Tibial artery (tissue), 4 donors: ENCODE measurements around the gene SAMD4B.

Source experiments
- DNase-seq, 2 donors: peaks; one replicate each; pipeline ENCODE4 v3.0.0-alpha.2; 2019
- H3K27ac ChIP-seq, 2 donors: fragments of 200-600 bp; sonication (generic) in 1 of 2; 1 replicate in 1 of 2; 2 replicates in 1 of 2; pipeline ENCODE4 v1.5.1; 2018 to 2019; ENCODE audit warnings: mild to moderate bottlenecking in 1 of 2
- H3K27me3 ChIP-seq, 2 donors: fragments of 200-600 bp; sonication (generic) in 1 of 2; one replicate each; pipeline versions ENCODE4 v1.5.1 to v1.6.0; 2016 to 2019
- H3K36me3 ChIP-seq, 3 donors: fragments of 200-600 bp; sonication (generic) in 2 of 3; one replicate each; pipeline ENCODE4 v1.5.1; 2016 to 2019; ENCODE audit warnings: mild to moderate bottlenecking in 2 of 3
- H3K4me1 ChIP-seq, 4 donors: fragments of 200-600 bp; sonication (generic) in 2 of 4; 1 replicate in 3 of 4; 2 replicates in 1 of 4; pipeline ENCODE4 v1.5.1; 2016 to 2019
- H3K4me3 ChIP-seq, 2 donors: fragments of 200-600 bp; sonication (generic) in 1 of 2; 1 replicate in 1 of 2; 2 replicates in 1 of 2; pipeline ENCODE4 v1.5.1; 2018 to 2019; ENCODE audit warnings: mild to moderate bottlenecking in 2 of 2
- H3K9me3 ChIP-seq, 3 donors: fragments of 200-600 bp; sonication (generic) in 1 of 3; one replicate each; pipeline ENCODE4 v1.5.1; 2016 to 2019
- intact Hi-C: fragments of 100-400 bp; cut with DNase I; formaldehyde crosslinking; loops from one replicate; pipeline ENCODE4 v1.15.0; 2023; ENCODE audit warnings: low total_unique reads
- TF ChIP-seq, protein P1 (sequence below), 2 experiments: fragments of 200-600 bp in 1 of 2; fragments of 450-650 bp in 1 of 2; IDR thresholded peaks; one replicate each; pipeline ENCODE4 v1.5.1; 2017 to 2019; ENCODE audit warnings: antibody characterized with exemption in 2 of 2, mild to moderate bottlenecking in 1 of 2, moderate library complexity in 1 of 2

The SAMD4B gene

GRCh38 chr19:39398297-39398864 is 56.2 kb downstream of the SAMD4B start:
- H3K27me3 ChIP-seq, result no peaks in the 10 kb centered on the region
- H3K27ac ChIP-seq, result peak overlapping the region; percentile 99 to 100
- peak overlapping the region in 1 of 2 donors; percentile 5 for H3K4me3 ChIP-seq
- peak; percentile 86 to 90 for DNase-seq
- H3K4me1 ChIP-seq, result peaks cover 6 to 40% (median 32%) of the 10 kb centered on the region in 4 donors
- intact Hi-C loops, result no loop called here
- no peaks in the 10 kb centered on the region for H3K9me3 ChIP-seq
- peaks cover 0 to 46% (median 36%) of the 10 kb centered on the region in 3 donors for H3K36me3 ChIP-seq
- TF ChIP-seq, protein P1, sequence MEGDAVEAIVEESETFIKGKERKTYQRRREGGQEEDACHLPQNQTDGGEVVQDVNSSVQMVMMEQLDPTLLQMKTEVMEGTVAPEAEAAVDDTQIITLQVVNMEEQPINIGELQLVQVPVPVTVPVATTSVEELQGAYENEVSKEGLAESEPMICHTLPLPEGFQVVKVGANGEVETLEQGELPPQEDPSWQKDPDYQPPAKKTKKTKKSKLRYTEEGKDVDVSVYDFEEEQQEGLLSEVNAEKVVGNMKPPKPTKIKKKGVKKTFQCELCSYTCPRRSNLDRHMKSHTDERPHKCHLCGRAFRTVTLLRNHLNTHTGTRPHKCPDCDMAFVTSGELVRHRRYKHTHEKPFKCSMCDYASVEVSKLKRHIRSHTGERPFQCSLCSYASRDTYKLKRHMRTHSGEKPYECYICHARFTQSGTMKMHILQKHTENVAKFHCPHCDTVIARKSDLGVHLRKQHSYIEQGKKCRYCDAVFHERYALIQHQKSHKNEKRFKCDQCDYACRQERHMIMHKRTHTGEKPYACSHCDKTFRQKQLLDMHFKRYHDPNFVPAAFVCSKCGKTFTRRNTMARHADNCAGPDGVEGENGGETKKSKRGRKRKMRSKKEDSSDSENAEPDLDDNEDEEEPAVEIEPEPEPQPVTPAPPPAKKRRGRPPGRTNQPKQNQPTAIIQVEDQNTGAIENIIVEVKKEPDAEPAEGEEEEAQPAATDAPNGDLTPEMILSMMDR (IDR thresholded peaks at IDR 0.05), result no peak

DNA sequence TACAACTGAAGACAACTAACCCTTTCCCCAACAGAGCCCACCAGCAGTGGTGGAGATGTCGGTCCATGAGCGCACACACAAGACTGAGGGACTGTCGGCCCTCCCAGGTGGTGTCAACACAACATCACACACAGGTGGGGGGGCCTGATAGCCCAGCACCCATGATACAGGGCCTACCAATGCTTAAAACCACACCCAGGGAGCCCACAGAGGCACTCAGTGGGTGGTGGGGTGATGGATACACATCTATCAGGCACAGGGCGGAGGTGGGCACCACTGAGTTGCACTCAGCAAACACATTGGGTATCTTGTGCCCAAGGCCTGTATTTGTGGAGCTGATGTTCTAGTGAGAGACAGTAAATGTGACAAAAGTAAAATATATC is 57.4 kb downstream of the SAMD4B start:
- Histone ChIP-seq H3K4me1 (peaks cover 6 to 47% (median 37%) of the 10 kb centered on the region in 4 donors), H3K4me3 (no peak overlapping the region), H3K36me3 (peaks cover 0 to 34% (median 23%) of the 10 kb centered on the region in 3 donors), H3K27me3 (no peaks in the 10 kb centered on the region), H3K27ac (peak overlapping the region; percentile 99 to 100), H3K9me3 (no peaks in the 10 kb centered on the region)
- TF ChIP-seq, protein P1 (IDR thresholded peaks at IDR 0.05), result no peak
- intact Hi-C loops, result no loop called here
- DNase-seq, result no peak

DNA sequence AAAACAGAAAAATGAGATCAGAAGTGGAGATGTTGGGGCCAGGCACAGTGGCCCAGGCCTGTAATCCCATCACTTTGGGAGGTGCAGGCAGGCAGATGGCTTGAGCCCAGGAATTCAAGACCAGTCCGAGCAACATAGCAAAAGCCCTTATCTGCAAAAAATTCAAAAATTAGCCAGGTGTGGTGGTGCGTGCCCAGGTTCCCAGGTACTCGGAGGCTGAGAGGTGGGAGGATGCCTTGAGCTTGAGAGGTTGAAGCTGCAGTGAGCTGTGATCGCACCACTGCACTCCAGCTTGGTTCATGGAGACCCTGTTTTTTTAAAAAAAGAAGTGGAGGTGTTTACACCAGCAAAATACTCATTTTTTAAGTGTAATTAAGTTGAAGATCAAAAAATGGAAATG is 57.8 kb downstream of the SAMD4B start:
- Histone ChIP-seq H3K36me3 (peaks cover 0 to 30% (median 19%) of the 10 kb centered on the region in 3 donors), H3K9me3 (no peaks in the 10 kb centered on the region), H3K4me3 (no peak overlapping the region), H3K4me1 (peaks cover 6 to 51% (median 38%) of the 10 kb centered on the region in 4 donors), H3K27ac (peak overlapping the region; percentile 99 to 100), H3K27me3 (no peaks in the 10 kb centered on the region)
- TF ChIP-seq, protein P1 (IDR thresholded peaks at IDR 0.05), result no peak
- intact Hi-C loops, result no loop called here
- no peak for DNase-seq

DNA sequence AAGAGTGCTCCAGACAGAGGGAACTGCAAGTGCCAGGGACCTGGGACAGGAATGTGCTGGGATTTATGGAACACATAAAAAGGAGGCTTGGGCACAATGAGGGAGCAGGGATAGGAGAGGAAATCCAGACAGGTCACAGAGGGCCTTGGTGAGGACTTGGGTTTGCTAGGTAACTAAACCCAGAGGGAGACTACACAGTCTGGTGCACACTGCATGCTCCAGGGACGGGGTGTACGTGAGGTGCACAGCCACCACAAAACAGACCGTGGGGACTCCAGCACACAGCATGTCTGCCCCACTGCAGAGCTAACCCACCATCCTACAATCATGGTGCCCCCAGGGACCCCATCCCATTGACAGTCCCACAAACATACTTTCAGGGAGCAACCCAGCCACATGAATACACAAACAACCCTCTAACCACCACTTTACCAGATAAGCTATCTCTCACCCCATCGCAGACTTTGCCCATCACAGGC is 58.9 kb downstream of the SAMD4B start:
- TF ChIP-seq, protein P1 (IDR thresholded peaks at IDR 0.05), result no peak

GRCh38 chr19:39401549-39402345 is 59.5 kb downstream of the SAMD4B start:
- H3K9me3 ChIP-seq, result no peaks in the 10 kb centered on the region
- DNase-seq, result peak; percentile 64 to 89
- intact Hi-C loops, result no loop called here
- no peaks in the 10 kb centered on the region for H3K27me3 ChIP-seq
- H3K36me3 ChIP-seq, result peaks cover 0 to 15% (median 5%) of the 10 kb centered on the region in 3 donors
- TF ChIP-seq, protein P1 (IDR thresholded peaks at IDR 0.05), result no peak
- peak overlapping the region in 1 of 2 donors; percentile 63 for H3K4me3 ChIP-seq
- H3K4me1 ChIP-seq, result peaks cover 6 to 61% (median 47%) of the 10 kb centered on the region in 4 donors
- H3K27ac ChIP-seq, result peak overlapping the region; percentile 99 to 100

More for the DNA sequence above, 58.9 kb downstream of the SAMD4B start:
- intact Hi-C loops, result no loop called here
- Histone ChIP-seq H3K36me3 (peaks cover 0 to 20% (median 8%) of the 10 kb centered on the region in 3 donors), H3K4me1 (peaks cover 6 to 61% (median 47%) of the 10 kb centered on the region in 4 donors), H3K9me3 (no peaks in the 10 kb centered on the region), H3K4me3 (no peak overlapping the region), H3K27ac (peak overlapping the region; percentile 99 to 100), H3K27me3 (no peaks in the 10 kb centered on the region)
- DNase-seq, result no peak
